Stimulated activated memory B cell treated with anti-CD40 and anti-IgM and Interleukin-4, amounts not matched to agents 10 μg/mL and 1 μg/mL and 100 μg/mL, for 72 hours (primary cell): ENCODE results near the gene LDLRAD4.

Experiments
- ATAC-seq: fragments of 150-1000 bp; cut with Tn5 transposase; 2 replicates; pipeline ENCODE4 v1.10.0; 2021
- H3K27ac Mint-ChIP-seq: one replicate; pipeline ENCODE4 v1.8.0; 2022; ENCODE audit warnings: mild to moderate bottlenecking, mixed read lengths
- H3K27me3 Mint-ChIP-seq: one replicate; pipeline ENCODE4 v1.8.0; 2022; ENCODE audit warnings: mixed read lengths
- H3K36me3 Mint-ChIP-seq: one replicate; pipeline ENCODE4 v1.8.0; 2022; ENCODE audit warnings: mixed read lengths
- H3K4me1 Mint-ChIP-seq: one replicate; pipeline ENCODE4 v1.8.0; 2022; ENCODE audit warnings: mixed read lengths
- H3K4me3 Mint-ChIP-seq: one replicate; pipeline ENCODE4 v1.8.0; 2022; ENCODE audit warnings: mild to moderate bottlenecking, moderate library complexity, mixed read lengths
- H3K9me3 Mint-ChIP-seq: one replicate; pipeline ENCODE4 v1.8.0; 2022; ENCODE audit warnings: mixed read lengths

The LDLRAD4 gene

GRCh38 chr18:13572148-13572547 lies 353.6 kb downstream of the LDLRAD4 start:
- H3K27me3 Mint-ChIP-seq: no peaks in the 10 kb centered on the region
- no peak overlapping the region for H3K27ac Mint-ChIP-seq
- ATAC-seq: no peak
- H3K9me3 Mint-ChIP-seq: no peaks in the 10 kb centered on the region
- no peaks in the 10 kb centered on the region for H3K36me3 Mint-ChIP-seq
- peaks cover 59% of the 10 kb centered on the region for H3K4me1 Mint-ChIP-seq
- no peak overlapping the region for H3K4me3 Mint-ChIP-seq

GRCh38 chr18:13572721-13573120 lies 354.2 kb downstream of the LDLRAD4 start:
- no peak overlapping the region for H3K4me3 Mint-ChIP-seq
- no peaks in the 10 kb centered on the region for H3K9me3 Mint-ChIP-seq
- no peaks in the 10 kb centered on the region for H3K36me3 Mint-ChIP-seq
- peak overlapping the region; percentile 39 for H3K27ac Mint-ChIP-seq
- H3K4me1 Mint-ChIP-seq: peaks cover 59% of the 10 kb centered on the region
- ATAC-seq: no peak
- H3K27me3 Mint-ChIP-seq: no peaks in the 10 kb centered on the region

GRCh38 chr18:13573750-13574149 lies 355.2 kb downstream of the LDLRAD4 start:
- H3K9me3 Mint-ChIP-seq: no peaks in the 10 kb centered on the region
- no peaks in the 10 kb centered on the region for H3K27me3 Mint-ChIP-seq
- peaks cover 59% of the 10 kb centered on the region for H3K4me1 Mint-ChIP-seq
- H3K27ac Mint-ChIP-seq: no peak overlapping the region
- H3K4me3 Mint-ChIP-seq: no peak overlapping the region
- ATAC-seq: no peak
- no peaks in the 10 kb centered on the region for H3K36me3 Mint-ChIP-seq

GRCh38 chr18:13574355-13574754 lies 355.8 kb downstream of the LDLRAD4 start:
- H3K36me3 Mint-ChIP-seq: no peaks in the 10 kb centered on the region
- no peaks in the 10 kb centered on the region for H3K27me3 Mint-ChIP-seq
- no peak overlapping the region for H3K4me3 Mint-ChIP-seq

GRCh38 chr18:13574761-13575160 lies 356.2 kb downstream of the LDLRAD4 start:
- H3K27me3 Mint-ChIP-seq: no peaks in the 10 kb centered on the region
- no peak overlapping the region for H3K4me3 Mint-ChIP-seq
- peaks cover 54% of the 10 kb centered on the region for H3K4me1 Mint-ChIP-seq
- no peak for ATAC-seq
- H3K36me3 Mint-ChIP-seq: no peaks in the 10 kb centered on the region
- no peaks in the 10 kb centered on the region for H3K9me3 Mint-ChIP-seq
- peak overlapping the region; percentile 35 for H3K27ac Mint-ChIP-seq

More at GRCh38 chr18:13574355-13574754, 355.8 kb downstream of the LDLRAD4 start:
- Mint-ChIP-seq H3K27ac (peak overlapping the region; percentile 35), H3K4me1 (peaks cover 54% of the 10 kb centered on the region), H3K9me3 (no peaks in the 10 kb centered on the region)
- ATAC-seq: no peak

- Mint-ChIP-seq H3K36me3 (no peaks in the 10 kb centered on the region), H3K27me3 (no peaks in the 10 kb centered on the region), H3K27ac (peak overlapping the region; percentile 93), H3K4me1 (peaks cover 43% of the 10 kb centered on the region), H3K4me3 (peak overlapping the region; percentile 60), H3K9me3 (no peaks in the 10 kb centered on the region)
- ATAC-seq: no peak
Measured at GRCh38 chr18:13576598-13576997, 358.0 kb downstream of the LDLRAD4 start.

GRCh38 chr18:13577091-13577697 lies 358.6 kb downstream of the LDLRAD4 start:
- Mint-ChIP-seq H3K36me3 (no peaks in the 10 kb centered on the region), H3K27ac (peak overlapping the region; percentile 93), H3K4me3 (peak overlapping the region; percentile 60), H3K27me3 (no peaks in the 10 kb centered on the region), H3K4me1 (peaks cover 43% of the 10 kb centered on the region), H3K9me3 (no peaks in the 10 kb centered on the region)
- peak; percentile 94 for ATAC-seq

- Mint-ChIP-seq H3K4me3 (peak overlapping the region; percentile 60), H3K36me3 (no peaks in the 10 kb centered on the region), H3K9me3 (no peaks in the 10 kb centered on the region), H3K4me1 (peaks cover 43% of the 10 kb centered on the region), H3K27me3 (no peaks in the 10 kb centered on the region), H3K27ac (peak overlapping the region; percentile 93)
- ATAC-seq: no peak
Measured at GRCh38 chr18:13577781-13578180, 359.2 kb downstream of the LDLRAD4 start.

- peak overlapping the region; percentile 93 for H3K27ac Mint-ChIP-seq
- H3K4me1 Mint-ChIP-seq: peaks cover 43% of the 10 kb centered on the region
- H3K4me3 Mint-ChIP-seq: peak overlapping the region; percentile 60
- no peaks in the 10 kb centered on the region for H3K9me3 Mint-ChIP-seq
- H3K27me3 Mint-ChIP-seq: no peaks in the 10 kb centered on the region
- ATAC-seq: peak; percentile 49
- H3K36me3 Mint-ChIP-seq: no peaks in the 10 kb centered on the region
Measured at GRCh38 chr18:13578400-13578799, 359.8 kb downstream of the LDLRAD4 start.

GRCh38 chr18:13579874-13580273 lies 361.3 kb downstream of the LDLRAD4 start:
- Mint-ChIP-seq H3K4me3 (no peak overlapping the region), H3K36me3 (no peaks in the 10 kb centered on the region), H3K27ac (peak overlapping the region; percentile 63), H3K27me3 (no peaks in the 10 kb centered on the region), H3K4me1 (peaks cover 58% of the 10 kb centered on the region), H3K9me3 (no peaks in the 10 kb centered on the region)
- ATAC-seq: no peak

GRCh38 chr18:13580351-13580750 lies 361.8 kb downstream of the LDLRAD4 start:
- H3K4me3 Mint-ChIP-seq: no peak overlapping the region
- no peaks in the 10 kb centered on the region for H3K27me3 Mint-ChIP-seq
- H3K4me1 Mint-ChIP-seq: peaks cover 62% of the 10 kb centered on the region
- no peaks in the 10 kb centered on the region for H3K9me3 Mint-ChIP-seq
- H3K36me3 Mint-ChIP-seq: no peaks in the 10 kb centered on the region
- ATAC-seq: no peak
- H3K27ac Mint-ChIP-seq: peak overlapping the region; percentile 63

- Mint-ChIP-seq H3K27me3 (no peaks in the 10 kb centered on the region), H3K4me3 (no peak overlapping the region), H3K27ac (no peak overlapping the region), H3K36me3 (no peaks in the 10 kb centered on the region), H3K9me3 (no peaks in the 10 kb centered on the region), H3K4me1 (peaks cover 64% of the 10 kb centered on the region)
- ATAC-seq: no peak
Measured at GRCh38 chr18:13580991-13581390, 362.4 kb downstream of the LDLRAD4 start.

GRCh38 chr18:13581496-13582177 lies 363.1 kb downstream of the LDLRAD4 start:
- Mint-ChIP-seq H3K27me3 (no peaks in the 10 kb centered on the region), H3K27ac (no peak overlapping the region), H3K4me3 (no peak overlapping the region), H3K9me3 (no peaks in the 10 kb centered on the region), H3K4me1 (peaks cover 64% of the 10 kb centered on the region), H3K36me3 (no peaks in the 10 kb centered on the region)
- no peak for ATAC-seq

- Mint-ChIP-seq H3K9me3 (no peaks in the 10 kb centered on the region), H3K4me3 (no peak overlapping the region), H3K27me3 (no peaks in the 10 kb centered on the region), H3K4me1 (peaks cover 64% of the 10 kb centered on the region), H3K36me3 (no peaks in the 10 kb centered on the region), H3K27ac (no peak overlapping the region)
- no peak for ATAC-seq
Measured at GRCh38 chr18:13582178-13582670, 363.7 kb downstream of the LDLRAD4 start.

GRCh38 chr18:13583576-13584550 lies 365.3 kb downstream of the LDLRAD4 start:
- peaks cover 59% of the 10 kb centered on the region for H3K4me1 Mint-ChIP-seq
- ATAC-seq: no peak
- no peaks in the 10 kb centered on the region for H3K27me3 Mint-ChIP-seq
- H3K36me3 Mint-ChIP-seq: no peaks in the 10 kb centered on the region
- no peak overlapping the region for H3K4me3 Mint-ChIP-seq
- peak overlapping the region; percentile 92 for H3K27ac Mint-ChIP-seq
- H3K9me3 Mint-ChIP-seq: no peaks in the 10 kb centered on the region
